Stimulated activated CD8-positive, alpha-beta memory T cell treated with anti-CD3 and anti-CD28 coated beads, Interleukin-4, amount 100 ng/mL, for 1 hour (primary cell): Measurements from ENCODE around the gene FBXO10.

Experiments used
- DNase-seq, 2 donors: peaks; one replicate each; pipeline ENCODE4 v3.0.0-alpha.2; 2020; ENCODE audit warnings: low read depth in 2 of 2, low spot score in 1 of 2

Gene FBXO10

GRCh38 chr9:37554318-37554717 lies 21.9 kb downstream of the FBXO10 start:
- DNase-seq: no peak

GRCh38 chr9:37551888-37552287 lies 24.3 kb downstream of the FBXO10 start:
- no peak for DNase-seq

GRCh38 chr9:37551468-37551867 lies 24.7 kb downstream of the FBXO10 start:
- DNase-seq: no peak

GRCh38 chr9:37550781-37551180 lies 25.4 kb downstream of the FBXO10 start:
- no peak for DNase-seq

GRCh38 chr9:37549527-37549926 lies 26.7 kb downstream of the FBXO10 start:
- DNase-seq: no peak

GRCh38 chr9:37547328-37547878 lies 28.8 kb downstream of the FBXO10 start:
- DNase-seq: no peak

- no peak for DNase-seq
Observed at GRCh38 chr9:37543468-37543867, 32.7 kb downstream of the FBXO10 start.

- DNase-seq: no peak
Observed at GRCh38 chr9:37542895-37543294, 33.3 kb downstream of the FBXO10 start.

- no peak for DNase-seq
Observed at GRCh38 chr9:37542488-37542887, 33.7 kb downstream of the FBXO10 start.

GRCh38 chr9:37541465-37541864 lies 34.7 kb downstream of the FBXO10 start:
- DNase-seq: no peak

- DNase-seq: no peak
Observed at GRCh38 chr9:37540634-37541033, 35.5 kb downstream of the FBXO10 start.

- DNase-seq: no peak
Observed at GRCh38 chr9:37539634-37540033, 36.5 kb downstream of the FBXO10 start.

- no peak for DNase-seq
Observed at GRCh38 chr9:37538099-37538498, 38.1 kb downstream of the FBXO10 start.

- DNase-seq: no peak
Observed at GRCh38 chr9:37534901-37535300, 41.3 kb downstream of the FBXO10 start.

GRCh38 chr9:37534412-37534811 lies 41.8 kb downstream of the FBXO10 start:
- DNase-seq: no peak

GRCh38 chr9:37531699-37532098 lies 44.5 kb downstream of the FBXO10 start:
- no peak for DNase-seq

GRCh38 chr9:37528652-37529471 lies 47.3 kb downstream of the FBXO10 start:
- peak in 1 of 2 donors; percentile 38 for DNase-seq

- no peak for DNase-seq
Observed at GRCh38 chr9:37523916-37524315, 52.3 kb downstream of the FBXO10 start.

- DNase-seq: no peak
Observed at GRCh38 chr9:37522971-37523370, 53.2 kb downstream of the FBXO10 start.

GRCh38 chr9:37521111-37521510 lies 55.1 kb downstream of the FBXO10 start:
- no peak for DNase-seq

- DNase-seq: no peak
Observed at GRCh38 chr9:37520641-37521040, 55.5 kb downstream of the FBXO10 start.

GRCh38 chr9:37517923-37518322 lies 58.3 kb downstream of the FBXO10 start:
- DNase-seq: no peak
